Measurements from ENCODE around the gene DENND6A. TPM values are rescaled to one million over a fixed set of nuclear protein-coding genes. Genes with fewer than 3 reads are reported as not detected.
"Not testable (repeated sequence)": the region's sequence is repeated elsewhere in the genome, so short reads cannot be mapped to it uniquely, and the experiment has no call there.

The DENND6A gene
- total RNA-seq, 2 donors from 2014 or later: 5.9 to 9.9 TPM

DNA sequence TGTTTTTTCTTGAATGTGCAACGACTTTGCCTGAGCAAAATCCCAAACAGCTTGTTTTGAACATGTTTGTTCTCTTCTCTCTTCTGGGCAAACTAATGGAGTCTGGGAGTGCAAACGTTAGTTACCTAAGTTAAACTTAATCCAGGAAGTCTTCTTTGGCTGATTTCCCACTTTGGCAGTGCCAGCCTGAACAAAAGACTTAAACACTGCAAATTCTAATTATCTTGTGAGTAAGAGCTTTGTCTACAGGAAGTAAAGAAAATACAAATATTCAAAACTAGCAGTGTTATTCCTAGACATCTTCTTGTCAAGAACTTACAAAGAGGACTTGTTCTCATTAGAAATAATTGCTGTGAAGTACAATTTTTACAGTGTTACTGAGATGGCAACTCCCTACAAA lies 16.7 kb upstream of the DENND6A start:
- no peak for ATAC-seq
- 8 to 12% methylated on average over 2 of the region's 2 CpGs for WGBS, 2 donors
- Histone ChIP-seq H3K27me3 (no peaks in the 10 kb centered on the region), H3K27ac (peak overlapping the region in 3 of 4 donors; percentile 6 to 43 (median 12)), H3K36me3 (replicated peaks in 1 of 2; ENCODE audit: insufficient read depth in 1 of 2, low read depth in 2 of 2) (no peaks in the 10 kb centered on the region), H3K4me3 (no peak overlapping the region), H3K9me3 (no peaks in the 10 kb centered on the region), H3K4me1 (no peaks in the 10 kb centered on the region)
- DNase-seq: peak in 1 of 4 donors; percentile 14
- intact Hi-C loops (cut with DNase I): no loop called here
- TF ChIP-seq, protein P1, sequence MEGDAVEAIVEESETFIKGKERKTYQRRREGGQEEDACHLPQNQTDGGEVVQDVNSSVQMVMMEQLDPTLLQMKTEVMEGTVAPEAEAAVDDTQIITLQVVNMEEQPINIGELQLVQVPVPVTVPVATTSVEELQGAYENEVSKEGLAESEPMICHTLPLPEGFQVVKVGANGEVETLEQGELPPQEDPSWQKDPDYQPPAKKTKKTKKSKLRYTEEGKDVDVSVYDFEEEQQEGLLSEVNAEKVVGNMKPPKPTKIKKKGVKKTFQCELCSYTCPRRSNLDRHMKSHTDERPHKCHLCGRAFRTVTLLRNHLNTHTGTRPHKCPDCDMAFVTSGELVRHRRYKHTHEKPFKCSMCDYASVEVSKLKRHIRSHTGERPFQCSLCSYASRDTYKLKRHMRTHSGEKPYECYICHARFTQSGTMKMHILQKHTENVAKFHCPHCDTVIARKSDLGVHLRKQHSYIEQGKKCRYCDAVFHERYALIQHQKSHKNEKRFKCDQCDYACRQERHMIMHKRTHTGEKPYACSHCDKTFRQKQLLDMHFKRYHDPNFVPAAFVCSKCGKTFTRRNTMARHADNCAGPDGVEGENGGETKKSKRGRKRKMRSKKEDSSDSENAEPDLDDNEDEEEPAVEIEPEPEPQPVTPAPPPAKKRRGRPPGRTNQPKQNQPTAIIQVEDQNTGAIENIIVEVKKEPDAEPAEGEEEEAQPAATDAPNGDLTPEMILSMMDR (IDR thresholded peaks at IDR 0.05): no peak
- TF ChIP-seq POLR2A (IDR thresholded peaks at IDR 0.05): no peak

DNA sequence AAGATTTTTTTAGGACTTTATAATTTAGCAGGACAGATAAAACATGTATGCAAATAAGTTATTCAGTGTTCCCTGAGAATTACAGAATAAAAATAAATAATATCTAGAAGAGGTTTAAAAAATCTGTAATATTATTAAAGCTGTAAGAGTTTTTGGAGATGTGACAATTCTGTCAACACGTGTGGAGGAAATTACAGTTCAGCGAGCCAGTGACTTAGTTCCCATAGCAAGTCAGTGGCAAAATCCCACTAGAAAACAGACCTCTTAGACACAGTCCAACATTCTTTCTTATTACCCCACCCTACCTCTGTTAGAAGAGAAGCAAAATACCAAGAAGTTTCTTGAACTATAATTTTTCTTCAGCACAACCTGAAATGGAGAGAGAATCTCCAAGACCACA lies 16.2 kb upstream of the DENND6A start:
- TF ChIP-seq, protein P1 (IDR thresholded peaks at IDR 0.05): no peak
- TF ChIP-seq POLR2A (IDR thresholded peaks at IDR 0.05): no peak
- no peaks in the 10 kb centered on the region for H3K4me1 ChIP-seq
- H3K36me3 ChIP-seq (replicated peaks in 1 of 2; ENCODE audit: insufficient read depth in 1 of 2, low read depth in 2 of 2): no peaks in the 10 kb centered on the region
- no peaks in the 10 kb centered on the region for H3K9me3 ChIP-seq
- DNase-seq: no peak
- no peak overlapping the region for H3K4me3 ChIP-seq
- intact Hi-C loops (cut with DNase I): no loop called here
- H3K27ac ChIP-seq: peak overlapping the region in 3 of 4 donors; percentile 6 to 43 (median 12)
- 23 to 31% methylated on average over 2 of the region's 2 CpGs for WGBS, 2 donors
- no peak for ATAC-seq
- H3K27me3 ChIP-seq: no peaks in the 10 kb centered on the region

DNA sequence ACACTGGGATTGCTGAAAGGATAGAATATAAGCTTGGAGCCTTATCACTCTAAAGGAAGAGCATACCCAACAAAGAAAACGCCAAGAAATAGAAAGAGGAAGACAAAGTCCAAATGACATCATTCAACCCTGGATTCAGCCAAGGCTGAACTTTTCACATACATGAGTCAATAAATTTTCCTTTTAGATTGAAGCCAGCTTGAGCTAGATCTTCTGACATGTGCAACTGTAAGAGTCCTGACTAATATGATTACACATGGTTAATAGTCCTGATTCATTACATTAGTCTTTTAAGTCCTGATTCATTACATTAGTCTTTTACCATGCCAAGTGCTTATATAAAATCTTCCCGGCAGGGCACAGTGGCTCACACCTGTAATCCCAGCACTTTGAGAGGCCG lies 13.6 kb upstream of the DENND6A start:
- no peak for DNase-seq
- H3K4me3 ChIP-seq: no peak overlapping the region
- no peaks in the 10 kb centered on the region for H3K9me3 ChIP-seq
- H3K27ac ChIP-seq: no peak overlapping the region
- H3K36me3 ChIP-seq (replicated peaks in 1 of 2; ENCODE audit: insufficient read depth in 1 of 2, low read depth in 2 of 2): no peaks in the 10 kb centered on the region
- no peaks in the 10 kb centered on the region for H3K27me3 ChIP-seq
- no peak for ATAC-seq
- TF ChIP-seq, protein P1 (IDR thresholded peaks at IDR 0.05): no peak
- TF ChIP-seq POLR2A (IDR thresholded peaks at IDR 0.05): no peak
- no peaks in the 10 kb centered on the region for H3K4me1 ChIP-seq
- intact Hi-C loops (cut with DNase I): no loop called here
- WGBS, 2 donors: 73% methylated on average over 3 of the region's 3 CpGs

DNA sequence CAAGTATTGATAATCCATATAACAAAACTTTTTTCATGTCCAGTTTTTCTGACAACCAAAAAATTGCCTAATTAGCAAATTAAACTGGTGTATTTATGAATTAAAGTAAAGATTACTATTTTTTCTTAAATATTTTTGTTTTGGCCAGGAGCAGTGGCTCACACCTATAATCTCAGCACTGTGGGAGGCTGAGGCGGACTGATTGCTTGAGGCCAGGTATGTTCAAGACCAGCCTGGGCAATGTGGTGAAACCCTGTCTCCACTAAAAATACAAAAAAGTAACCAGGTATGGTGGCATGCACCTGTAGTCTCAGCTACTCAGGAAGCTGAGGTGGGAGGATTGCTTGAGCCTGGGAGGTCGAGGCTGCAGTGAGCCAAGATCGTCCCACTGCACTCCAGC lies 12.5 kb upstream of the DENND6A start:
- H3K4me1 ChIP-seq; intact Hi-C loops (cut with DNase I); H3K4me3 ChIP-seq; H3K36me3 ChIP-seq (replicated peaks in 1 of 2; ENCODE audit: insufficient read depth in 1 of 2, low read depth in 2 of 2); H3K9me3 ChIP-seq; H3K27ac ChIP-seq; H3K27me3 ChIP-seq; DNase-seq; ATAC-seq: not testable (repeated sequence)
- WGBS, 2 donors: 81 to 92% methylated on average over 3 of the region's 3 CpGs

DNA sequence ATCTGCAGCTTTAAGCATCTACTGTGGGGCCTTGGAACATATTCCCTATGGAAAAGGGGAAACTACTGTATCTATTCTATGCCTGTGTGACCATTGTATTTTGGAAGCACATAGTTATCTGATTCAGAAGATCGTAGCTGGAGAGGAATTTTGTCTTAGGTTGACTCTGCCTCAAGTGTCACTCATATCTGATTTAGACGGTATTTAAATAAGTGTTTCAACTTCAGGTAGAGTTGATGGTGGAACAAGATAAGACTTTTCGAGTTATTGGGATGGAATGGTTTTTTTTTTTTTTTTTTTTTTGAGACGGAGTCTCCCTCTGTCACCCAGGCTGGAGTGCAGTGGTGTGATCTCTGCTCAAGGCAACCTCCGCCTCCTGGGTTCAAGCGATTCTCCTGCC lies 8.9 kb upstream of the DENND6A start:
- intact Hi-C loops (cut with DNase I): no loop called here
- no peaks in the 10 kb centered on the region for H3K9me3 ChIP-seq
- WGBS, 2 donors: 89 to 91% methylated on average over 6 of the region's 6 CpGs
- H3K27me3 ChIP-seq: no peaks in the 10 kb centered on the region
- DNase-seq: no peak
- H3K4me3 ChIP-seq: no peak overlapping the region
- no peak for ATAC-seq
- no peak overlapping the region for H3K27ac ChIP-seq
- H3K36me3 ChIP-seq (replicated peaks in 1 of 2; ENCODE audit: insufficient read depth in 1 of 2, low read depth in 2 of 2): no peaks in the 10 kb centered on the region
- TF ChIP-seq POLR2A (IDR thresholded peaks at IDR 0.05): no peak
- TF ChIP-seq, protein P1 (IDR thresholded peaks at IDR 0.05): no peak
- H3K4me1 ChIP-seq: peaks cover 8% of the 10 kb centered on the region

All from body of pancreas (tissue), 4 donors.